K562 (cell line): Measurements from ENCODE around the gene SP4. TPM values are rescaled to one million over a fixed set of nuclear protein-coding genes. Genes with fewer than 3 reads are reported as not detected.
A peak's percentile ranks its signal among the peaks of the same experiment; 100 is the strongest.

ENCODE experiments used
- ATAC-seq: fragments of 200-7000 bp; cut with Tn5 transposase; 3 replicates; pipeline ENCODE4 v1.9.1; 2020; ENCODE audit warnings: moderate library complexity
- BruUV-seq: library from RNA; stranded (reverse); fragments of 400-500 nt; replicated peaks from 2 replicates; lab custom pipeline; 2021; lab: Mats Ljungman, UMichigan
- CTCF ChIA-PET: fragments of 300-600 bp; formaldehyde crosslinking; extraction: SDS; loops from one replicate; lab custom pipeline; 2021; ENCODE audit warnings: low intra/inter-chr PET ratio; lab: Yijun Ruan, JAX
- POLR2A ChIA-PET: fragments of 300-600, 350-650 bp; sonication (Branson Sonifier 250); formaldehyde crosslinking; extraction: SDS; loops from one replicate; lab custom pipeline; 2021; ENCODE audit warnings: antibody characterized with exemption, inconsistent platforms; lab: Yijun Ruan, JAX
- DNase-seq, 4 experiments: peaks; one replicate each; pipeline versions ENCODE4 v3.0.0 to v3.0.0-alpha.2; 2011 to 2018; ENCODE audit warnings: low spot score in 3 of 4, mixed read lengths in 3 of 4; ENCODE audit errors: extremely low read depth in 1 of 4
- FAIRE-seq: peaks from 2 replicates; lab custom pipeline; 2011; peaks lifted over from hg19 to GRCh38; lab: Jason Lieb, UNC
- H2AFZ ChIP-seq: 2 replicates; pipeline ENCODE4 v1.6.0; 2011; ENCODE audit warnings: low read depth, low read length, control low read depth, inconsistent platforms
- H3K27ac ChIP-seq: fragments of 200-600 bp; 3 replicates; pipeline ENCODE4 v1.8.0; 2011; ENCODE audit warnings: low read depth, mild to moderate bottlenecking, control low read depth, inconsistent platforms, low read length, moderate library complexity, mixed read lengths; ENCODE audit errors: extremely low read depth
- H3K27me3 ChIP-seq, 2 experiments: fragments of 300-600 bp in 1 of 2; 2 replicates in 1 of 2; 3 replicates in 1 of 2; pipeline versions ENCODE4 v1.6.0 to v1.8.0; 2011; ENCODE audit warnings: inconsistent platforms in 2 of 2, low read length in 2 of 2, mild to moderate bottlenecking in 1 of 2, mixed read lengths in 1 of 2, moderate library complexity in 1 of 2; ENCODE audit not compliant: control insufficient read depth in 2 of 2, insufficient read depth in 2 of 2
- H3K36me3 ChIP-seq: fragments of 300-600 bp; 3 replicates; pipeline ENCODE4 v1.8.0; 2011; ENCODE audit warnings: mild to moderate bottlenecking, low read length, inconsistent platforms; ENCODE audit not compliant: control insufficient read depth, insufficient read depth
- H3K4me1 ChIP-seq, 2 experiments: fragments of 200-600 bp in 1 of 2; replicated peaks in 1 of 2; 2 replicates in 1 of 2; 3 replicates in 1 of 2; pipeline versions ENCODE4 v1.5.1 to v1.8.0; 2011; ENCODE audit warnings: inconsistent platforms in 2 of 2, low read length in 2 of 2, mild to moderate bottlenecking in 1 of 2, mixed read lengths in 1 of 2, moderate library complexity in 1 of 2; ENCODE audit not compliant: control insufficient read depth in 2 of 2, insufficient read depth in 2 of 2
- H3K4me2 ChIP-seq: 2 replicates; pipeline ENCODE4 v1.6.1; 2011; ENCODE audit warnings: low read length, control low read depth, inconsistent platforms, mixed read lengths; ENCODE audit not compliant: insufficient read depth
- H3K4me3 ChIP-seq: fragments of 200-600 bp; sonication (generic), shearing (Covaris generic); 2 replicates; pipeline ENCODE4 v1.5.1; 2016; ENCODE audit warnings: control low read depth, inconsistent platforms
- H3K79me2 ChIP-seq: fragments of 200-600 bp; 3 replicates; pipeline ENCODE4 v1.8.0; 2011; ENCODE audit warnings: low read length, inconsistent platforms; ENCODE audit not compliant: control insufficient read depth, insufficient read depth
- H3K9ac ChIP-seq, 2 experiments: 2 replicates each; pipeline versions ENCODE4 v1.6.0 to v1.6.1; 2011; ENCODE audit warnings: low read depth in 2 of 2, low read length in 2 of 2, control low read depth in 1 of 2, inconsistent platforms in 1 of 2, mild to moderate bottlenecking in 1 of 2, mixed read lengths in 1 of 2; ENCODE audit not compliant: insufficient read depth in 1 of 2
- H3K9me1 ChIP-seq: one replicate; pipeline ENCODE4 v1.6.0; 2011; ENCODE audit warnings: inconsistent platforms, mild to moderate bottlenecking, low read length, moderate library complexity; ENCODE audit not compliant: control insufficient read depth, insufficient read depth
- H3K9me3 ChIP-seq: replicated peaks from 2 replicates; pipeline ENCODE4 v1.5.1; 2011; ENCODE audit warnings: low read depth, low read length, inconsistent platforms; ENCODE audit not compliant: control insufficient read depth, insufficient read depth
- H4K20me1 ChIP-seq: replicated peaks from 2 replicates; pipeline ENCODE4 v1.6.1; 2011; ENCODE audit warnings: low read length, inconsistent platforms, mixed read lengths; ENCODE audit not compliant: control insufficient read depth, insufficient read depth
- ARID1B ChIP-seq: fragments of 450-650 bp; IDR thresholded peaks from 2 replicates; pipeline ENCODE4 v1.6.1; 2016; ENCODE audit warnings: antibody characterized with exemption, mild to moderate bottlenecking, inconsistent platforms
- BRD9 ChIP-seq: fragments of 450-650 bp; IDR thresholded peaks from 2 replicates; pipeline ENCODE4 v1.6.1; 2018; ENCODE audit warnings: low read depth; ENCODE audit not compliant: partially characterized antibody
- CGGBP1 ChIP-seq: fragments of 250-450 bp; sonication (Bioruptor Pico); IDR thresholded peaks from 2 replicates; pipeline ENCODE4 v1.9.0; 2021; ENCODE audit warnings: mild to moderate bottlenecking
- DACH1 ChIP-seq: fragments of 450-650 bp; IDR thresholded peaks from 2 replicates; pipeline ENCODE4 v1.6.1; 2018; ENCODE audit not compliant: partially characterized antibody
- EGR1 ChIP-seq: fragments of 450-650 bp; conservative IDR thresholded peaks from 2 replicates; pipeline ENCODE4 v1.6.1; 2017; ENCODE audit warnings: mild to moderate bottlenecking
- HDAC8 ChIP-seq: fragments of 450-650 bp; IDR thresholded peaks from 2 replicates; pipeline ENCODE4 v1.6.1; 2016; ENCODE audit warnings: mild to moderate bottlenecking, missing genetic modification characterization, moderate library complexity, missing compliant biosample characterization
- MTF1 ChIP-seq: fragments of 250-450 bp; sonication (Bioruptor Pico); IDR thresholded peaks from 2 replicates; pipeline ENCODE4 v1.9.0; 2021; ENCODE audit warnings: moderate library complexity, mild to moderate bottlenecking, inconsistent platforms, borderline replicate concordance
- POLR3A ChIP-seq: IDR thresholded peaks from 2 replicates; pipeline ENCODE4 v1.6.1; 2011; ENCODE audit warnings: borderline replicate concordance, mild to moderate bottlenecking, moderate library complexity; ENCODE audit not compliant: insufficient read length, insufficient read depth; ENCODE audit errors: extremely low read depth
- SETDB1 ChIP-seq: IDR thresholded peaks from one replicate; pipeline ENCODE4 v1.6.1; 2012; ENCODE audit warnings: low read length, control low read depth, inconsistent platforms
- ZNF512 ChIP-seq: IDR thresholded peaks from 2 replicates; pipeline ENCODE4 v1.6.1; 2016; ENCODE audit warnings: missing genetic modification characterization, missing compliant biosample characterization
- ZNF780A ChIP-seq: fragments of 250-450 bp; sonication (Bioruptor Pico); IDR thresholded peaks from 2 replicates; pipeline ENCODE4 v1.5.0; 2021; ENCODE audit warnings: mild to moderate bottlenecking
- WGBS: fragments of 100-300 bp; shearing (Covaris generic); methylation state at CpG from one replicate; pipeline ENCODE4 v1.1.6; 2016; ENCODE audit warnings: low coverage, mixed read lengths; ENCODE audit not compliant: insufficient coverage; ENCODE audit errors: missing lambda C conversion rate; 5-methylcytosine and 5-hydroxymethylcytosine counted together
- in situ Hi-C: fragments of 300-500 bp; cut with MboI; formaldehyde crosslinking; loops from 4 replicates; pipeline ENCODE4 v1.15.0; 2018; ENCODE audit warnings: inconsistent platforms, mixed read lengths
- intact Hi-C: fragments of 100-400 bp; cut with micrococcal nuclease; formaldehyde crosslinking; loops from 2 replicates; pipeline ENCODE4 v1.14.2; 2022
- polyA plus RNA-seq, 8 experiments: library from polyadenylated mRNA; depleted of rRNA in 4 of 8; stranded (reverse) in 5 of 8; unstranded in 3 of 8; fragments of >200 nt; fragmentation: Nextera tagmentation in 2 of 8; fragmentation: Illumina TruSeq in 1 of 8; extraction: Ambion mirVana in 2 of 8; extraction: Trizol in 1 of 8; gene quantifications; 2 replicates each; pipeline versions ENCODE4 v1.2.1 to v1.2.3, GENCODE V29; 2011 to 2014; ENCODE audit warnings: inconsistent platforms in 1 of 8, missing spikeins in 1 of 8
- total RNA-seq, 7 experiments: library from RNA; depleted of rRNA in 6 of 7; stranded (reverse); fragments of >200 nt in 6 of 7; fragmentation: Illumina TruSeq in 2 of 7; extraction: Trizol in 2 of 7; gene quantifications; 2 replicates each; pipeline versions ENCODE4 v1.2.1 to v1.2.3, GENCODE V29; 2011 to 2021; ENCODE audit warnings: low replicate concordance in 1 of 7
- TF ChIP-seq, protein P1 (sequence below): sonication (generic); formaldehyde crosslinking; IDR thresholded peaks from 2 replicates; pipeline ENCODE4 v1.8.0; 2022; ENCODE audit warnings: mild to moderate bottlenecking, missing genetic modification reagents
- TF ChIP-seq, protein P2 (sequence below): fragments of 250-450 bp; sonication (Bioruptor Pico); IDR thresholded peaks from 2 replicates; pipeline ENCODE4 v1.5.0; 2021; ENCODE audit warnings: mild to moderate bottlenecking, borderline replicate concordance
- TF ChIP-seq, protein P3 (sequence below): fragments of 450-650 bp; IDR thresholded peaks from 2 replicates; pipeline ENCODE4 v1.6.1; 2016; ENCODE audit warnings: antibody characterized with exemption

Gene SP4
- total and polyA plus RNA-seq, 9 of the 15 experiments (the other 6 are each of a cell fraction or from before 2014, with no cell fraction given), result 2.4 to 9.4 (median 4.5) TPM

- Histone ChIP-seq H3K9ac (no peak overlapping the region), H3K4me1 (peaks cover 17 to 31% of the 10 kb centered on the region in 2 experiments), H3K9me1 (no peaks in the 10 kb centered on the region), H3K27ac (no peak overlapping the region), H3K4me2 (peak overlapping the region; percentile 35; the same call in 1 of the 2 replicates), H4K20me1 (no peaks in the 10 kb centered on the region), H3K79me2 (peaks cover 21% of the 10 kb centered on the region; the same call in 2 of the 3 replicates), H3K36me3 (no peaks in the 10 kb centered on the region; the same call in 2 of the 3 replicates), H2AFZ (no peak overlapping the region), H3K27me3 (no peaks in the 10 kb centered on the region), H3K9me3 (no peaks in the 10 kb centered on the region), H3K4me3 (no peak overlapping the region)
- intact Hi-C loops, result no loop called here
- no peak for DNase-seq
- POLR2A ChIA-PET, result interaction anchor here (1.8 kb wide), 1 partner anchor 11 kb away, joined by 7 read pairs; no protein-coding TSS in a partner anchor
- CTCF ChIA-PET, result no interaction called here
- 76% methylated on average over 3 of the region's 3 CpGs for WGBS
- ATAC-seq, result no peak
- BruUV-seq, result no TSS peak
- FAIRE-seq, result no peak
- in situ Hi-C loops, result no loop called here
- TF ChIP-seq, protein P1, sequence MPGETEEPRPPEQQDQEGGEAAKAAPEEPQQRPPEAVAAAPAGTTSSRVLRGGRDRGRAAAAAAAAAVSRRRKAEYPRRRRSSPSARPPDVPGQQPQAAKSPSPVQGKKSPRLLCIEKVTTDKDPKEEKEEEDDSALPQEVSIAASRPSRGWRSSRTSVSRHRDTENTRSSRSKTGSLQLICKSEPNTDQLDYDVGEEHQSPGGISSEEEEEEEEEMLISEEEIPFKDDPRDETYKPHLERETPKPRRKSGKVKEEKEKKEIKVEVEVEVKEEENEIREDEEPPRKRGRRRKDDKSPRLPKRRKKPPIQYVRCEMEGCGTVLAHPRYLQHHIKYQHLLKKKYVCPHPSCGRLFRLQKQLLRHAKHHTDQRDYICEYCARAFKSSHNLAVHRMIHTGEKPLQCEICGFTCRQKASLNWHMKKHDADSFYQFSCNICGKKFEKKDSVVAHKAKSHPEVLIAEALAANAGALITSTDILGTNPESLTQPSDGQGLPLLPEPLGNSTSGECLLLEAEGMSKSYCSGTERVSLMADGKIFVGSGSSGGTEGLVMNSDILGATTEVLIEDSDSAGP (CRISPR knock-in tag), result no peak
- TF ChIP-seq, protein P2, sequence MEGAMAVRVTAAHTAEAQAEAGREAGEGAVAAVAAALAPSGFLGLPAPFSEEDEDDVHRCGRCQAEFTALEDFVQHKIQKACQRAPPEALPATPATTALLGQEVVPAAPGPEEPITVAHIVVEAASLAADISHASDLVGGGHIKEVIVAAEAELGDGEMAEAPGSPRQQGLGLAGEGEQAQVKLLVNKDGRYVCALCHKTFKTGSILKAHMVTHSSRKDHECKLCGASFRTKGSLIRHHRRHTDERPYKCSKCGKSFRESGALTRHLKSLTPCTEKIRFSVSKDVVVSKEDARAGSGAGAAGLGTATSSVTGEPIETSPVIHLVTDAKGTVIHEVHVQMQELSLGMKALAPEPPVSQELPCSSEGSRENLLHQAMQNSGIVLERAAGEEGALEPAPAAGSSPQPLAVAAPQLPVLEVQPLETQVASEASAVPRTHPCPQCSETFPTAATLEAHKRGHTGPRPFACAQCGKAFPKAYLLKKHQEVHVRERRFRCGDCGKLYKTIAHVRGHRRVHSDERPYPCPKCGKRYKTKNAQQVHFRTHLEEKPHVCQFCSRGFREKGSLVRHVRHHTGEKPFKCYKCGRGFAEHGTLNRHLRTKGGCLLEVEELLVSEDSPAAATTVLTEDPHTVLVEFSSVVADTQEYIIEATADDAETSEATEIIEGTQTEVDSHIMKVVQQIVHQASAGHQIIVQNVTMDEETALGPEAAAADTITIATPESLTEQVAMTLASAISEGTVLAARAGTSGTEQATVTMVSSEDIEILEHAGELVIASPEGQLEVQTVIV, result no peak
- TF ChIP-seq EGR1 (no peak), SETDB1 (no peak), CGGBP1 (CRISPR knock-in tag) (no peak), MTF1 (CRISPR knock-in tag) (no peak), ZNF512 (no peak), HDAC8 (tag) (no peak), POLR3A (no peak), DACH1 (no peak), ZNF780A (CRISPR knock-in tag) (no peak), ARID1B (no peak), BRD9 (no peak)
- TF ChIP-seq, protein P3, sequence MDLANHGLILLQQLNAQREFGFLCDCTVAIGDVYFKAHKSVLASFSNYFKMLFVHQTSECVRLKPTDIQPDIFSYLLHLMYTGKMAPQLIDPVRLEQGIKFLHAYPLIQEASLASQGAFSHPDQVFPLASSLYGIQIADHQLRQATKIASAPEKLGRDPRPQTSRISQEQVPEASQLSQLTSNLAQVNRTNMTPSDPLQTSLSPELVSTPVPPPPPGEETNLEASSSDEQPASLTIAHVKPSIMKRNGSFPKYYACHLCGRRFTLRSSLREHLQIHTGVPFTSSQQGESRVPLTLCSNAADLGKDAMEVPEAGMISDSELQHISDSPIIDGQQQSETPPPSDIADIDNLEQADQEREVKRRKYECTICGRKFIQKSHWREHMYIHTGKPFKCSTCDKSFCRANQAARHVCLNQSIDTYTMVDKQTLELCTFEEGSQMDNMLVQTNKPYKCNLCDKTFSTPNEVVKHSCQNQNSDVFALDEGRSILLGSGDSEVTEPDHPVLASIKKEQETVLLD, result no peak
Observed at GRCh38 chr7:21430575-21430954, 2.7 kb downstream of the SP4 start.
